ENCODE measurements around the gene FCHO2.

FCHO2 gene

GRCh38 chr5:73136055-73136562 lies 180.3 kb downstream of the FCHO2 start:
- no peak overlapping the region for H3K4me3 ChIP-seq (ENCODE audit: control insufficient read depth, low read depth, low read length)
- no peak for DNase-seq (ENCODE audit: low read depth)
- no peak for TF ChIP-seq CTCF (IDR thresholded peaks at IDR 0.05; ENCODE audit: control insufficient read depth, insufficient read depth, low read depth, low read length, missing control alignments)

GRCh38 chr5:73137563-73138530 lies 182.0 kb downstream of the FCHO2 start:
- DNase-seq (ENCODE audit: low read depth), result no peak
- TF ChIP-seq CTCF (IDR thresholded peaks at IDR 0.05; ENCODE audit: control insufficient read depth, insufficient read depth, low read depth, low read length, missing control alignments), result no peak

GRCh38 chr5:73139485-73139884 lies 183.6 kb downstream of the FCHO2 start:
- TF ChIP-seq CTCF (IDR thresholded peaks at IDR 0.05; ENCODE audit: control insufficient read depth, insufficient read depth, low read depth, low read length, missing control alignments), result no peak
- DNase-seq (ENCODE audit: low read depth), result no peak
- no peak overlapping the region for H3K4me3 ChIP-seq (ENCODE audit: control insufficient read depth, low read depth, low read length)

More at GRCh38 chr5:73137563-73138530, 182.0 kb downstream of the FCHO2 start:
- no peak overlapping the region for H3K4me3 ChIP-seq (ENCODE audit: control insufficient read depth, low read depth, low read length)
